NCI-H2107 treated with DMSO at 0.1 percent for 48 hours (cell line): ENCODE measurements around the gene GRIN3A.
"Not testable (repeated sequence)": the region's sequence is repeated elsewhere in the genome, so short reads cannot be mapped to it uniquely, and the experiment has no call there.

Experiments used
- DNase-seq: peaks from one replicate; lab custom pipeline; 2025; ENCODE audit not compliant: unreplicated experiment; lab: John Stamatoyannopoulos, UW

Gene GRIN3A

GRCh38 chr9:101738566-101739183 is at the start of gene GRIN3A:
GRIN3A (minus strand) TSS chr9:101738647; CDS start chr9:101737979, 668 bp downstream.
- peak; percentile 24 for DNase-seq

- DNase-seq, result no peak
Observed at GRCh38 chr9:101787891-101788290, 49.4 kb upstream of the GRIN3A start.

- no peak for DNase-seq
Observed at GRCh38 chr9:101778332-101778731, 39.9 kb upstream of the GRIN3A start.

- no peak for DNase-seq
Observed at GRCh38 chr9:101764472-101764871, 26.0 kb upstream of the GRIN3A start.

GRCh38 chr9:101758304-101758930 is 20.0 kb upstream of the GRIN3A start:
- DNase-seq, result no peak

GRCh38 chr9:101753716-101754115 is 15.3 kb upstream of the GRIN3A start:
- DNase-seq, result no peak

- no peak for DNase-seq
Observed at GRCh38 chr9:101751895-101752294, 13.4 kb upstream of the GRIN3A start.

GRCh38 chr9:101739311-101739710 is 864 bp upstream of the GRIN3A start:
- no peak for DNase-seq

GRCh38 chr9:101737705-101738565 is 512 bp downstream of the GRIN3A start:
- DNase-seq, result no peak

- DNase-seq, result no peak
Observed at GRCh38 chr9:101737165-101737704, 1.2 kb downstream of the GRIN3A start.

- no peak for DNase-seq
Observed at GRCh38 chr9:101736717-101737116, 1.7 kb downstream of the GRIN3A start.

- no peak for DNase-seq
Observed at GRCh38 chr9:101731429-101731828, 7.0 kb downstream of the GRIN3A start.

- peak; percentile 25 for DNase-seq
Observed at GRCh38 chr9:101727612-101728524, 10.6 kb downstream of the GRIN3A start.

GRCh38 chr9:101724271-101724670 is 14.2 kb downstream of the GRIN3A start:
- DNase-seq, result not testable (repeated sequence)

- no peak for DNase-seq
Observed at GRCh38 chr9:101718192-101718591, 20.3 kb downstream of the GRIN3A start.

GRCh38 chr9:101716629-101717028 is 21.8 kb downstream of the GRIN3A start:
- no peak for DNase-seq

- DNase-seq, result no peak
Observed at GRCh38 chr9:101711330-101711941, 27.0 kb downstream of the GRIN3A start.

- no peak for DNase-seq
Observed at GRCh38 chr9:101708855-101709254, 29.6 kb downstream of the GRIN3A start.

- DNase-seq, result no peak
Observed at GRCh38 chr9:101707721-101708120, 30.7 kb downstream of the GRIN3A start.

GRCh38 chr9:101706997-101707396 is 31.4 kb downstream of the GRIN3A start:
- DNase-seq, result no peak
